Prostate gland (tissue), 2 donors: Measurements from ENCODE around the gene PTPN14. TPM values are rescaled to one million over a fixed set of nuclear protein-coding genes. Genes with fewer than 3 reads are reported as not detected.

ENCODE experiments used
- DNase-seq: peaks from one replicate; pipeline ENCODE4 v3.0.0-alpha.2; 2019; ENCODE audit warnings: low spot score
- H3K27ac ChIP-seq, 2 donors: fragments of 200-600 bp; sonication (generic); 2 replicates each; pipeline ENCODE4 v1.5.1; 2017 to 2019
- H3K27me3 ChIP-seq: fragments of 200-600 bp; sonication (generic); replicated peaks from 2 replicates; pipeline ENCODE4 v1.5.1; 2019; ENCODE audit not compliant: insufficient read depth
- H3K36me3 ChIP-seq, 2 donors: fragments of 200-600 bp; sonication (generic); 1 replicate in 1 of 2; 2 replicates in 1 of 2; pipeline versions ENCODE4 v1.5.1 to v1.8.1; 2017 to 2019
- H3K4me1 ChIP-seq: fragments of 200-600 bp; sonication (generic); replicated peaks from 2 replicates; pipeline ENCODE4 v1.5.1; 2019
- H3K4me3 ChIP-seq, 2 donors: fragments of 200-600 bp; sonication (generic); 2 replicates each; pipeline ENCODE4 v1.5.1; 2017 to 2019
- H3K9me3 ChIP-seq: fragments of 200-600 bp; sonication (generic); 2 replicates; pipeline ENCODE4 v1.5.1; 2017
- POLR2A ChIP-seq: fragments of 450-650 bp; IDR thresholded peaks from one replicate; pipeline ENCODE4 v1.6.1; 2016; ENCODE audit warnings: antibody characterized with exemption, mild to moderate bottlenecking
- POLR2AphosphoS5 ChIP-seq: sonication (generic); formaldehyde crosslinking; IDR thresholded peaks from one replicate; pipeline ENCODE4 v1.6.1; 2017; ENCODE audit warnings: antibody characterized with exemption
- WGBS: methylation state at CpG from one replicate; pipeline ENCODE4 v1.1.5; 2018; 5-methylcytosine and 5-hydroxymethylcytosine counted together
- intact Hi-C: fragments of 100-400 bp; cut with DNase I; formaldehyde crosslinking; loops from one replicate; pipeline ENCODE4 v1.14.2; 2022
- total RNA-seq, 2 donors: library from RNA; depleted of rRNA; stranded (reverse); fragments of >200 nt; gene quantifications; one replicate each; pipeline ENCODE4 v1.1.0, GENCODE V29; 2016
- TF ChIP-seq, protein P1 (sequence below), 4 experiments: fragments of 200-600 bp in 2 of 4; fragments of 450-650 bp in 2 of 4; sonication (generic) in 2 of 4; IDR thresholded peaks; 1 replicate in 3 of 4; 2 replicates in 1 of 4; pipeline ENCODE4 v1.5.1; 2016 to 2019; ENCODE audit warnings: antibody characterized with exemption in 4 of 4, mild to moderate bottlenecking in 2 of 4, moderate library complexity in 2 of 4

The PTPN14 gene
- total RNA-seq, 2 donors from 2014 or later, result 36.6 to 54.0 TPM

GRCh38 chr1:214506972-214507431, 44.4 kb downstream of the PTPN14 start:
- TF ChIP-seq POLR2A, result no peak
- TF ChIP-seq, protein P1, sequence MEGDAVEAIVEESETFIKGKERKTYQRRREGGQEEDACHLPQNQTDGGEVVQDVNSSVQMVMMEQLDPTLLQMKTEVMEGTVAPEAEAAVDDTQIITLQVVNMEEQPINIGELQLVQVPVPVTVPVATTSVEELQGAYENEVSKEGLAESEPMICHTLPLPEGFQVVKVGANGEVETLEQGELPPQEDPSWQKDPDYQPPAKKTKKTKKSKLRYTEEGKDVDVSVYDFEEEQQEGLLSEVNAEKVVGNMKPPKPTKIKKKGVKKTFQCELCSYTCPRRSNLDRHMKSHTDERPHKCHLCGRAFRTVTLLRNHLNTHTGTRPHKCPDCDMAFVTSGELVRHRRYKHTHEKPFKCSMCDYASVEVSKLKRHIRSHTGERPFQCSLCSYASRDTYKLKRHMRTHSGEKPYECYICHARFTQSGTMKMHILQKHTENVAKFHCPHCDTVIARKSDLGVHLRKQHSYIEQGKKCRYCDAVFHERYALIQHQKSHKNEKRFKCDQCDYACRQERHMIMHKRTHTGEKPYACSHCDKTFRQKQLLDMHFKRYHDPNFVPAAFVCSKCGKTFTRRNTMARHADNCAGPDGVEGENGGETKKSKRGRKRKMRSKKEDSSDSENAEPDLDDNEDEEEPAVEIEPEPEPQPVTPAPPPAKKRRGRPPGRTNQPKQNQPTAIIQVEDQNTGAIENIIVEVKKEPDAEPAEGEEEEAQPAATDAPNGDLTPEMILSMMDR (IDR thresholded peaks at IDR 0.05), result no peak
- no peak for TF ChIP-seq POLR2AphosphoS5
- Histone ChIP-seq H3K4me3 (no peak overlapping the region), H3K27me3 (no peaks in the 10 kb centered on the region), H3K27ac (no peak overlapping the region), H3K4me1 (no peaks in the 10 kb centered on the region), H3K36me3 (no peaks in the 10 kb centered on the region), H3K9me3 (no peaks in the 10 kb centered on the region)
- DNase-seq, result no peak
- intact Hi-C loops, result no loop called here
- WGBS, result 36% methylated on average over 2 of the region's 2 CpGs

GRCh38 chr1:214505134-214505533, 46.3 kb downstream of the PTPN14 start:
- Histone ChIP-seq H3K27ac (no peak overlapping the region), H3K4me3 (no peak overlapping the region), H3K36me3 (no peaks in the 10 kb centered on the region), H3K4me1 (no peaks in the 10 kb centered on the region), H3K9me3 (no peaks in the 10 kb centered on the region), H3K27me3 (no peaks in the 10 kb centered on the region)
- DNase-seq, result no peak
- intact Hi-C loops, result no loop called here
- 91% methylated on average over 8 of the region's 8 CpGs for WGBS
- TF ChIP-seq POLR2AphosphoS5, result no peak
- TF ChIP-seq POLR2A, result no peak
- TF ChIP-seq, protein P1 (IDR thresholded peaks at IDR 0.05), result no peak

GRCh38 chr1:214504330-214504729, 47.1 kb downstream of the PTPN14 start:
- intact Hi-C loops, result no loop called here
- H3K27me3 ChIP-seq, result no peaks in the 10 kb centered on the region
- no peak overlapping the region for H3K4me3 ChIP-seq
- no peak overlapping the region for H3K27ac ChIP-seq
- no peak for DNase-seq
- H3K4me1 ChIP-seq, result no peaks in the 10 kb centered on the region
- TF ChIP-seq, protein P1 (IDR thresholded peaks at IDR 0.05), result no peak
- TF ChIP-seq POLR2A, result no peak
- no peak for TF ChIP-seq POLR2AphosphoS5
- no peaks in the 10 kb centered on the region for H3K9me3 ChIP-seq
- 95% methylated on average over 5 of the region's 5 CpGs for WGBS
- H3K36me3 ChIP-seq, result no peaks in the 10 kb centered on the region

GRCh38 chr1:214503553-214503952, 47.8 kb downstream of the PTPN14 start:
- Histone ChIP-seq H3K27me3 (no peaks in the 10 kb centered on the region), H3K9me3 (no peaks in the 10 kb centered on the region), H3K27ac (no peak overlapping the region), H3K36me3 (no peaks in the 10 kb centered on the region), H3K4me1 (no peaks in the 10 kb centered on the region), H3K4me3 (no peak overlapping the region)
- DNase-seq, result no peak
- intact Hi-C loops, result no loop called here
- 56% methylated on average over 4 of the region's 4 CpGs for WGBS
- TF ChIP-seq, protein P1 (IDR thresholded peaks at IDR 0.05), result no peak

DNA sequence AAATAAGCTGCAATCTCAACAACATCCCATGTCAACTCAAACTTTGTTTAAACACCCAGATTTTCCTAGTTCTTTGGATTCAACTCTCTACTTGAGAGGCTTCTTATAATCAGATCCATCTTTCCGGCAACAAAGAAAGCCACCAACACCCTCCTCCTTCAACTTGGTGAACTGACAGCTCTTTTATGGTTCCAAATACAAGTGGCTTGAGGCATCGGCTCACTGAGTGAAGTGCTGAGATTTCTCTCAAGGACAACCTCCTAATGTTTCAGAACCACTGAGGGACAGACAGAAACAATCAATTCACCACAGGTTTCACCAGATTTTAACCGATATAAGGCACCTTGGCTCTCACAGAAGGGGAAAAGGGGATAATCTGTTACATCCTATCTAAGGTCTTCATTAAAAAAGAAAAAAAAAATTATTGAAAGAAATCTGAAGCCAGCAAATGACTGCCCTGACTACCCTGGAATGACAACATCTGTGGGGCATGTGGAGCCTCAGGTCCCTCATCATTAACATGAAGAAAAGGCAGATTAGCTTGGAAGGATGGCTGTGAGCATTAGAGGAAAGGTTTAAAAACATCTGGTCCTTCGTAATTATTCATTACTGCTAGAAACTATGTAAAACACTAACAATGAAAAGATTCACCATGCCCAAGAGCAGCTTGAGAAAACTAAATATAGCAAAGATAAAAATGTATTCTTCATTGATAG, 50.9 kb downstream of the PTPN14 start:
- WGBS, result 53% methylated on average over 4 of the region's 4 CpGs
- H3K27ac ChIP-seq, result no peak overlapping the region
- TF ChIP-seq POLR2A, result no peak
- TF ChIP-seq, protein P1 (IDR thresholded peaks at IDR 0.05), result no peak
- no peak for TF ChIP-seq POLR2AphosphoS5

More for the DNA sequence above, 50.9 kb downstream of the PTPN14 start:
- no peak for DNase-seq
- Histone ChIP-seq H3K27me3 (no peaks in the 10 kb centered on the region), H3K36me3 (no peaks in the 10 kb centered on the region), H3K9me3 (no peaks in the 10 kb centered on the region), H3K4me1 (no peaks in the 10 kb centered on the region), H3K4me3 (no peak overlapping the region)
- intact Hi-C loops, result no loop called here
